GM12878 (cell line): Measurements from ENCODE around the gene OR6Y1. TPM values are rescaled to one million over a fixed set of nuclear protein-coding genes. Genes with fewer than 3 reads are reported as not detected.

Experiments used
- ATAC-seq: fragments of 200-7000 bp; cut with Tn5 transposase; 3 replicates; pipeline ENCODE4 v1.9.1; 2020; ENCODE audit warnings: mild to moderate bottlenecking, moderate library complexity
- BruUV-seq: library from RNA; stranded (reverse); fragments of 400-500 nt; replicated peaks from 2 replicates; lab custom pipeline; 2021; lab: Mats Ljungman, UMichigan
- CTCF ChIA-PET: fragments of 300-600 bp; sonication (Branson Sonifier 250); formaldehyde crosslinking; extraction: SDS; loops from one replicate; lab custom pipeline; 2021; ENCODE audit warnings: inconsistent platforms; lab: Yijun Ruan, JAX
- POLR2A ChIA-PET: fragments of 350-600 bp; formaldehyde crosslinking; extraction: SDS; loops from one replicate; lab custom pipeline; 2021; ENCODE audit warnings: inconsistent platforms; lab: Charles Lee
- RAD21 ChIA-PET: fragments of 300-600 bp; sonication (Branson Sonifier 250); formaldehyde crosslinking; loops from one replicate; lab custom pipeline; 2023; ENCODE audit warnings: antibody characterized with exemption; ENCODE audit not compliant: unreplicated experiment; lab: Charles Lee
- SMC1A ChIA-PET: fragments of 300-600 bp; sonication (Branson Sonifier 250); formaldehyde crosslinking; loops from one replicate; lab custom pipeline; 2023; ENCODE audit not compliant: unreplicated experiment, uncharacterized antibody; lab: Charles Lee
- DNase-seq: peaks from one replicate; pipeline ENCODE4 v3.0.0-alpha.2; 2011; ENCODE audit warnings: low read depth, low spot score
- FAIRE-seq: peaks from 3 replicates; lab custom pipeline; 2011; peaks lifted over from hg19 to GRCh38; lab: Jason Lieb, UNC
- H2AFZ ChIP-seq: 2 replicates; pipeline ENCODE4 v1.6.0; 2011; ENCODE audit warnings: low read depth, low read length, control low read depth; ENCODE audit not compliant: control insufficient read depth
- H3K27ac ChIP-seq: 2 replicates; pipeline ENCODE4 v1.5.1; 2011; ENCODE audit warnings: control low read depth; ENCODE audit not compliant: control insufficient read depth, insufficient read depth
- H3K27me3 ChIP-seq, 2 experiments: replicated peaks in 1 of 2; 2 replicates each; pipeline versions ENCODE4 v1.6.0 to v1.6.1; 2011; ENCODE audit warnings: low read length in 1 of 2; ENCODE audit not compliant: control insufficient read depth in 2 of 2, insufficient read depth in 2 of 2
- H3K36me3 ChIP-seq, 2 experiments: 2 replicates each; pipeline ENCODE4 v1.5.1; 2011; ENCODE audit warnings: low read length in 1 of 2; ENCODE audit not compliant: control insufficient read depth in 2 of 2, insufficient read depth in 2 of 2
- H3K4me1 ChIP-seq: 2 replicates; pipeline ENCODE4 v1.6.1; 2011; ENCODE audit warnings: mild to moderate bottlenecking, low read length, moderate library complexity, mixed read lengths; ENCODE audit not compliant: control insufficient read depth, insufficient read depth
- H3K4me2 ChIP-seq: 2 replicates; pipeline ENCODE4 v1.6.0; 2011; ENCODE audit warnings: control low read depth; ENCODE audit not compliant: control insufficient read depth, insufficient read depth
- H3K4me3 ChIP-seq: fragments of 200-600 bp; sonication (generic); 2 replicates; pipeline ENCODE4 v1.5.1; 2016
- H3K79me2 ChIP-seq: 2 replicates; pipeline ENCODE4 v1.6.0; 2011; ENCODE audit warnings: low read length; ENCODE audit not compliant: control insufficient read depth, insufficient read depth
- H3K9ac ChIP-seq: 2 replicates; pipeline ENCODE4 v1.8.0; 2011; ENCODE audit warnings: low read length, control low read depth, mixed read lengths; ENCODE audit not compliant: control insufficient read depth, insufficient read depth
- H3K9me3 ChIP-seq: replicated peaks from 3 replicates; pipeline ENCODE4 v1.5.1; 2011; ENCODE audit warnings: mild to moderate bottlenecking, low read length; ENCODE audit not compliant: control insufficient read depth, insufficient read depth
- H4K20me1 ChIP-seq: 2 replicates; pipeline ENCODE4 v1.6.0; 2011; ENCODE audit not compliant: control insufficient read depth, insufficient read depth
- CBFB ChIP-seq: IDR thresholded peaks from 2 replicates; pipeline ENCODE4 v1.6.1; 2016; ENCODE audit warnings: antibody characterized with exemption, low read depth
- ETV6 ChIP-seq, 2 experiments: fragments of 450-650 bp in 1 of 2; IDR thresholded peaks in 1 of 2; conservative IDR thresholded peaks in 1 of 2; 2 replicates each; pipeline ENCODE4 v1.6.1; 2014; ENCODE audit warnings: antibody characterized with exemption in 1 of 2, borderline replicate concordance in 1 of 2, low read depth in 1 of 2, mild to moderate bottlenecking in 1 of 2, moderate library complexity in 1 of 2
- RAD21 ChIP-seq: IDR thresholded peaks from 2 replicates; pipeline ENCODE4 v1.6.1; 2011; ENCODE audit warnings: mild to moderate bottlenecking, low read depth, low read length, moderate library complexity; ENCODE audit not compliant: insufficient read depth
- SMC3 ChIP-seq: IDR thresholded peaks from 2 replicates; pipeline ENCODE4 v1.6.1; 2011; ENCODE audit warnings: low read length, improper control_type of control experiment, borderline replicate concordance
- WGBS: methylation state at CpG from one replicate; pipeline ENCODE4 v1.1.6; 2016; ENCODE audit warnings: low lambda C conversion rate; ENCODE audit not compliant: insufficient replicate concordance, insufficient coverage; ENCODE audit errors: missing lambda C conversion rate; 5-methylcytosine and 5-hydroxymethylcytosine counted together
- in situ Hi-C: fragments of 300-500 bp; cut with MboI; formaldehyde crosslinking; loops from 9 replicates; pipeline ENCODE4 v1.14.3; 2018; ENCODE audit warnings: mixed read lengths
- intact Hi-C: fragments of 100-400 bp; cut with micrococcal nuclease; formaldehyde crosslinking; loops from one replicate; pipeline ENCODE4 v1.14.2; 2022; ENCODE audit not compliant: unreplicated experiment
- polyA plus RNA-seq, 11 experiments: library from polyadenylated mRNA; depleted of rRNA in 4 of 11; unstranded in 6 of 11; stranded (reverse) in 5 of 11; fragments of >200 nt; fragmentation: Nextera tagmentation in 4 of 11; fragmentation: Illumina TruSeq in 1 of 11; extraction: Ambion mirVana in 4 of 11; extraction: Trizol in 1 of 11; gene quantifications; 1 replicate in 1 of 11; 2 replicates in 10 of 11; pipeline versions ENCODE4 v1.2.1 to v1.2.3, GENCODE V29; 2011 to 2016; ENCODE audit warnings: inconsistent platforms in 2 of 11, missing spikeins in 2 of 11, low read depth in 1 of 11
- total RNA-seq, 4 experiments: library from RNA; depleted of rRNA in 3 of 4; stranded (reverse); fragments of >200 nt in 3 of 4; fragmentation: Illumina TruSeq in 1 of 4; extraction: Trizol in 1 of 4; gene quantifications; 2 replicates each; pipeline versions ENCODE4 v1.2.1 to v1.2.3, GENCODE V29; 2013 to 2021
- TF ChIP-seq, protein P1 (sequence below), 3 experiments: IDR thresholded peaks in 2 of 3; conservative IDR thresholded peaks in 1 of 3; 2 replicates each; pipeline ENCODE4 v1.5.1; 2011; ENCODE audit warnings: low read depth in 3 of 3, low read length in 3 of 3, mild to moderate bottlenecking in 3 of 3, control low read depth in 2 of 3, moderate library complexity in 2 of 3, inconsistent platforms in 1 of 3, mixed read lengths in 1 of 3; ENCODE audit not compliant: control insufficient read depth in 2 of 3, insufficient read depth in 1 of 3; ENCODE audit errors: extremely low read depth in 1 of 3
- TF ChIP-seq, protein P2 (sequence below): fragments of 450-650 bp; formaldehyde crosslinking; IDR thresholded peaks from 2 replicates; pipeline ENCODE4 v1.4.0; 2020; ENCODE audit warnings: mild to moderate bottlenecking, moderate library complexity

OR6Y1 gene
- total and polyA plus RNA-seq, 10 of the 15 experiments (the other 5 are each of a cell fraction or from before 2014, with no cell fraction given): not detected

DNA sequence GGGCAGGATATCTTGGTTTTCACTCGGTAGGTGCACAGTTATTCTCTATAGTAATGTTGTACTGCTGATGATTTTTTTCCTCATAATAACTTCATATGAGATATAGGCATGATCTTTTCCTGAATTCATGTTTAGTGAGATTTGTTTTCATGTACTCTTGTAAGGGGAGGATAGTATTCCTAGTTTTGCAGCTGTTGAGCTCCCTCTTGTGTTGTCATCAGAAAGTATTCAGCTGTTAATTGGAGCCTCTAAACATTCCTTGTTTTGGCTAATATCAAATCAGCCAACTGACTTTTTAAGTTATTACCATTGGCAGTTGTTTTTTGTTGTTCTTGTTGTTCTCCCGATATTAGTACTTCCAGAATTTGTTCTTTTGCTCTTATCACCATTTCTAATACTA is 57.8 kb downstream of the OR6Y1 start:
- WGBS: 63% methylated on average over 2 of the region's 2 CpGs
- FAIRE-seq (peak; percentile 41), DNase-seq (no peak), ATAC-seq (peak; percentile 55; the same call in 2 of the 3 replicates)
- RAD21 ChIA-PET: interaction anchor here (0.9 to 3.1 kb wide), 9 partner anchors 10 to 504 kb away, joined by 3 to 26 read pairs (median 4); partner anchors contain the start of gene CD1D
- H4K20me1 ChIP-seq: no peaks in the 10 kb centered on the region
- SMC1A ChIA-PET: interaction anchor here (0.6 to 4.2 kb wide), 12 partner anchors 10 to 574 kb away, joined by 3 to 54 read pairs (median 4); no protein-coding TSS in a partner anchor
- no peaks in the 10 kb centered on the region for H3K36me3 ChIP-seq
- H3K27ac ChIP-seq: no peak overlapping the region
- H3K4me1 ChIP-seq: no peaks in the 10 kb centered on the region
- no peaks in the 10 kb centered on the region for H3K9me3 ChIP-seq
- CTCF ChIA-PET: interaction anchor here (0.6 to 7.7 kb wide), 13 partner anchors 9 to 577 kb away, joined by 3 to 64 read pairs (median 3); partner anchors contain the start of gene CD1B
- H3K27me3 ChIP-seq: 0 out of 4 replicates have a peak, but pooled peaks cover 0 to 3% of the 10 kb centered on the region in 2 experiments
- H3K4me2 ChIP-seq: no peak overlapping the region
- H3K79me2 ChIP-seq: no peaks in the 10 kb centered on the region
- peak; percentile 51; the same call in 1 of the 2 replicates for TF ChIP-seq SMC3
- TF ChIP-seq, protein P1, sequence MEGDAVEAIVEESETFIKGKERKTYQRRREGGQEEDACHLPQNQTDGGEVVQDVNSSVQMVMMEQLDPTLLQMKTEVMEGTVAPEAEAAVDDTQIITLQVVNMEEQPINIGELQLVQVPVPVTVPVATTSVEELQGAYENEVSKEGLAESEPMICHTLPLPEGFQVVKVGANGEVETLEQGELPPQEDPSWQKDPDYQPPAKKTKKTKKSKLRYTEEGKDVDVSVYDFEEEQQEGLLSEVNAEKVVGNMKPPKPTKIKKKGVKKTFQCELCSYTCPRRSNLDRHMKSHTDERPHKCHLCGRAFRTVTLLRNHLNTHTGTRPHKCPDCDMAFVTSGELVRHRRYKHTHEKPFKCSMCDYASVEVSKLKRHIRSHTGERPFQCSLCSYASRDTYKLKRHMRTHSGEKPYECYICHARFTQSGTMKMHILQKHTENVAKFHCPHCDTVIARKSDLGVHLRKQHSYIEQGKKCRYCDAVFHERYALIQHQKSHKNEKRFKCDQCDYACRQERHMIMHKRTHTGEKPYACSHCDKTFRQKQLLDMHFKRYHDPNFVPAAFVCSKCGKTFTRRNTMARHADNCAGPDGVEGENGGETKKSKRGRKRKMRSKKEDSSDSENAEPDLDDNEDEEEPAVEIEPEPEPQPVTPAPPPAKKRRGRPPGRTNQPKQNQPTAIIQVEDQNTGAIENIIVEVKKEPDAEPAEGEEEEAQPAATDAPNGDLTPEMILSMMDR (IDR thresholded peaks at IDR 0.05 in 2 of 3, conservative IDR thresholded peaks at IDR 0.05 in 1 of 3; ENCODE audit: control insufficient read depth in 2 of 3, extremely low read depth in 1 of 3, insufficient read depth in 1 of 3, low read depth in 3 of 3, low read length in 3 of 3): peak; percentile 24 to 47 (median 27); a peak in 4 of 6 replicates
- TF ChIP-seq, protein P2, sequence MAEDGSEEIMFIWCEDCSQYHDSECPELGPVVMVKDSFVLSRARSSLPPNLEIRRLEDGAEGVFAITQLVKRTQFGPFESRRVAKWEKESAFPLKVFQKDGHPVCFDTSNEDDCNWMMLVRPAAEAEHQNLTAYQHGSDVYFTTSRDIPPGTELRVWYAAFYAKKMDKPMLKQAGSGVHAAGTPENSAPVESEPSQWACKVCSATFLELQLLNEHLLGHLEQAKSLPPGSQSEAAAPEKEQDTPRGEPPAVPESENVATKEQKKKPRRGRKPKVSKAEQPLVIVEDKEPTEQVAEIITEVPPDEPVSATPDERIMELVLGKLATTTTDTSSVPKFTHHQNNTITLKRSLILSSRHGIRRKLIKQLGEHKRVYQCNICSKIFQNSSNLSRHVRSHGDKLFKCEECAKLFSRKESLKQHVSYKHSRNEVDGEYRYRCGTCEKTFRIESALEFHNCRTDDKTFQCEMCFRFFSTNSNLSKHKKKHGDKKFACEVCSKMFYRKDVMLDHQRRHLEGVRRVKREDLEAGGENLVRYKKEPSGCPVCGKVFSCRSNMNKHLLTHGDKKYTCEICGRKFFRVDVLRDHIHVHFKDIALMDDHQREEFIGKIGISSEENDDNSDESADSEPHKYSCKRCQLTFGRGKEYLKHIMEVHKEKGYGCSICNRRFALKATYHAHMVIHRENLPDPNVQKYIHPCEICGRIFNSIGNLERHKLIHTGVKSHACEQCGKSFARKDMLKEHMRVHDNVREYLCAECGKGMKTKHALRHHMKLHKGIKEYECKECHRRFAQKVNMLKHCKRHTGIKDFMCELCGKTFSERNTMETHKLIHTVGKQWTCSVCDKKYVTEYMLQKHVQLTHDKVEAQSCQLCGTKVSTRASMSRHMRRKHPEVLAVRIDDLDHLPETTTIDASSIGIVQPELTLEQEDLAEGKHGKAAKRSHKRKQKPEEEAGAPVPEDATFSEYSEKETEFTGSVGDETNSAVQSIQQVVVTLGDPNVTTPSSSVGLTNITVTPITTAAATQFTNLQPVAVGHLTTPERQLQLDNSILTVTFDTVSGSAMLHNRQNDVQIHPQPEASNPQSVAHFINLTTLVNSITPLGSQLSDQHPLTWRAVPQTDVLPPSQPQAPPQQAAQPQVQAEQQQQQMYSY: no peak
- TF ChIP-seq RAD21: peak; percentile 60
- TF ChIP-seq ETV6 (conservative IDR thresholded peaks at IDR 0.05 in 1 of 2, IDR thresholded peaks at IDR 0.05 in 1 of 2; ENCODE audit: borderline replicate concordance in 1 of 2, low read depth in 1 of 2): no peak
- no peak for TF ChIP-seq CBFB
- intact Hi-C loops: loop anchor here (1.0 kb wide), 1 partner anchor 293 kb away; no protein-coding TSS in a partner anchor
- POLR2A ChIA-PET: no interaction called here
- in situ Hi-C loops: no loop called here
- no TSS peak for BruUV-seq
- no peak overlapping the region for H2AFZ ChIP-seq
- no peak overlapping the region for H3K4me3 ChIP-seq
- H3K9ac ChIP-seq: no peak overlapping the region
